ENCODE measurements around the gene CEP63.

The CEP63 gene

DNA sequence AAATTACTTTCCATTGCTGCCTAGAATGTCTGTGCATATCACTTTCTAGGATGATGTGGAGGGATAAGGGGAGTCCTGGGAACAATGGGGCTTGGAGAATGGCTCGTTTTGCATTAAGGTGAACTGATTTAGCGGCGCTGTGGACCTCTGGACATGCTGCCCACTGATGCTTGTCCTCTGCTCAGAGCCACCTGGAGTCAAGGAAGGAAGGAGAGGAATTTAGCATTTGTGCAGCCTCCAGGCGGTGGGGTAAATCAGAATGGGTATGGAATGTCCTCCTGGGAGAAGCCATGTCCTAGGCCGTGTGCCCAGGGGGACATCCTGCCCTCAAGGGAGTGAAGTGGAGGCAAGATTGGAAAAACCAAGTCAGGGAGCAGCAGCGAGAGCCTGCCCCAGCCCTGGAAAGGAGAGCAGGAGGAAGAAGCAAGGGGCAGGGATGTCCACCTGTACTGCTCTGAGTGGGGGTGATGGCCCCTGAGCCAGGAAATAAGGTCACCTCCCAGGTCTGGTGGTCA lies 127.2 kb downstream of the CEP63 start:
- H3K27me3 ChIP-seq (ENCODE audit: control insufficient read depth, insufficient read depth, low read length, poor library complexity, severe bottlenecking), result no peaks in the 10 kb centered on the region
- no peaks in the 10 kb centered on the region for H3K36me3 ChIP-seq (ENCODE audit: control insufficient read depth, insufficient read depth, low read length)
- 75 to 78% methylated on average over 6 of the region's 6 CpGs for WGBS, 2 experiments
- no peaks in the 10 kb centered on the region for H3K4me1 ChIP-seq (ENCODE audit: control insufficient read depth, insufficient read depth, low read length)
- no peaks in the 10 kb centered on the region for H3K9me3 ChIP-seq (ENCODE audit: control insufficient read depth, low read length)
- no peak overlapping the region for H3K27ac ChIP-seq (ENCODE audit: insufficient read depth, low read depth, low read length, poor library complexity, severe bottlenecking)
- no peak overlapping the region for H3K4me3 ChIP-seq (ENCODE audit: insufficient read depth, low read depth, low read length)

DNA sequence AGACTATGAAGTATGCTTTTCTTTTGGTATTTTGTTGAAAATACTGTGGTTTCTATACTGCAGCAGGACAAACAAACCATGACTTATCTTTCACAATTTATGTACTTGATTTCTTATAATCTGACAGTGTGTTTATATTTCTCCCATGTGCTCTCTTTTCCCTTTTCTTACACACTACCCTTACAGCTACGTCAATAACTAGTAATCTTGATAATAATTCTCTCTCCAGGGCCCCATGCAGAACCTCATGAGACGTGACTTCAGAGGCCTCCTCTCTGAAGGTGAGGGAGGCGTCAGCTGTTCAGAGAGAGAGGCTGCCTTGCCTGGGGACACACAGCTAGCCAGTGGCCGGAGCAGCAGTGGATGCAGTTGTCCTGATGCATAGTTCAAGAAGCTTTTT lies 129.1 kb downstream of the CEP63 start:
- 92 to 93% methylated on average over 4 of the region's 4 CpGs for WGBS, 2 experiments
- no peaks in the 10 kb centered on the region for H3K27me3 ChIP-seq (ENCODE audit: control insufficient read depth, insufficient read depth, low read length, poor library complexity, severe bottlenecking)

DNA sequence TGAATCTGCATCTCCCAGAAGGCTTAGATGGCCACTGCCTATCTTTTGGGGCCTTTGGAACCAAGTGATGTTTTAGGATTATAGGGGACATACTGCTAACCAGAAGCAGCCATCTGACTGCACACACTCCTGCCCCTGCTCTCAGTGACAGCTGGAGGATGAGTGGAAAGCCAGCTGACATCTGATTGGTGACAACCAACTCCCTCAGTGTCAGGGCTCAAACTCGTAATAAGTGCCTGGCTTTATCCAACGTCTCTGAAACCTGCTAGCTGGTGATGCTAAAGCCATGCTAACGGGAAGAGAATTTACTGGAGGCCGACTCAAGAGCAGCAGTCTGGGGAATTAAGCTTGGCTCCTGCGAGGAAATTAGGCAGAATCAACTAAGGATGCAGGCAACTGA lies 129.9 kb downstream of the CEP63 start:
- WGBS, 2 experiments, result 88 to 91% methylated on average over 5 of the region's 5 CpGs
- Histone ChIP-seq H3K27ac (ENCODE audit: insufficient read depth, low read depth, low read length, poor library complexity, severe bottlenecking) (no peak overlapping the region), H3K4me1 (ENCODE audit: control insufficient read depth, insufficient read depth, low read length) (peaks cover 18% of the 10 kb centered on the region), H3K27me3 (ENCODE audit: control insufficient read depth, insufficient read depth, low read length, poor library complexity, severe bottlenecking) (no peaks in the 10 kb centered on the region), H3K36me3 (ENCODE audit: control insufficient read depth, insufficient read depth, low read length) (no peaks in the 10 kb centered on the region), H3K4me3 (ENCODE audit: insufficient read depth, low read depth, low read length) (no peak overlapping the region), H3K9me3 (ENCODE audit: control insufficient read depth, low read length) (no peaks in the 10 kb centered on the region)

More for the DNA sequence above, 129.1 kb downstream of the CEP63 start:
- Histone ChIP-seq H3K27ac (ENCODE audit: insufficient read depth, low read depth, low read length, poor library complexity, severe bottlenecking) (no peak overlapping the region), H3K4me3 (ENCODE audit: insufficient read depth, low read depth, low read length) (no peak overlapping the region), H3K4me1 (ENCODE audit: control insufficient read depth, insufficient read depth, low read length) (peaks cover 16% of the 10 kb centered on the region), H3K9me3 (ENCODE audit: control insufficient read depth, low read length) (no peaks in the 10 kb centered on the region), H3K36me3 (ENCODE audit: control insufficient read depth, insufficient read depth, low read length) (no peaks in the 10 kb centered on the region)

DNA sequence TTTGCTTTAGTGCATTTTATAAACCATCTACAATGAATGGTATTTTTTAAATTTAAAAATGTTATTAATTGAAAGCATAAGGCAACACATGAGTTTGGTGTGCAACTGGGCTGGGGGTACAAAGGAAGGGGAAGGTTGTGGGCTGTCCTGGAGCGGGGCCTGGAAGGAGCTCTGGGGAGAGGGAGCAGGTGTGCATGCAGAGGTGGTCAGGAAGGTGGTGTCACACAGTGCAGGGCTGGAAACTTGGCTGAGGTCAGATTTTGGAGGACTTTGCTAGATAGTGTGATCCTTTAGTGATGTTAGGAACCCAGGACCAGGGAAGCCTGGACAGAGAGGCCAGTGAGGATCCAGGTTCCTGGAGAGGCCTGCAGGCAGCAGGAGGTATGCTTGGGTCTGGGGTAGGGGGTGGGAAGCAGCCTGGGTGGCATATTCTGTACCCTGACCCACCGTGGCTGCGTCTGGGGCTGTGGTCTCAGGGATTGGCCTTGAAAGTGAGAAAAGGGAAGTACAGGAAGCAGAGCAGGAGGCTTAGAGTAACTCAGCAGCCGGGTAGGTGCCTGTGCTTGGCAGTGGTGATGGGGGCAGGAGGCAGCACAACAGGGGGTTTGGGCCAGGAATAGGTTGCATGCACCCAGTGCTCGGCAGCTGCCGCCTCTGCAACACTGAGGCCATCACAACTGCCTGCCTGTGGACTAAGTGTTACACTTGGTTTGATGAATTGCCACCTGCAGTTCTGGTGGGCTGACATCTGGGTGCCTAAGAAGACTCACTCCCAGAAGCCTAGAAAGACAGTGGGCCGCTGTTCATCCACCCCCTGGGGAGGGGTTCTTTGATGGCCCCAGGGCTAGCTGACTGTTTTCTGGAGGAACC lies 132.0 kb downstream of the CEP63 start:
- Histone ChIP-seq H3K4me1 (ENCODE audit: control insufficient read depth, insufficient read depth, low read length) (peaks cover 18% of the 10 kb centered on the region), H3K36me3 (ENCODE audit: control insufficient read depth, insufficient read depth, low read length) (no peaks in the 10 kb centered on the region), H3K27ac (ENCODE audit: insufficient read depth, low read depth, low read length, poor library complexity, severe bottlenecking) (no peak overlapping the region), H3K9me3 (ENCODE audit: control insufficient read depth, low read length) (no peaks in the 10 kb centered on the region), H3K4me3 (ENCODE audit: insufficient read depth, low read depth, low read length) (no peak overlapping the region), H3K27me3 (ENCODE audit: control insufficient read depth, insufficient read depth, low read length, poor library complexity, severe bottlenecking) (no peaks in the 10 kb centered on the region)
- WGBS, 2 experiments, result 72 to 74% methylated on average over 7 of the region's 7 CpGs

DNA sequence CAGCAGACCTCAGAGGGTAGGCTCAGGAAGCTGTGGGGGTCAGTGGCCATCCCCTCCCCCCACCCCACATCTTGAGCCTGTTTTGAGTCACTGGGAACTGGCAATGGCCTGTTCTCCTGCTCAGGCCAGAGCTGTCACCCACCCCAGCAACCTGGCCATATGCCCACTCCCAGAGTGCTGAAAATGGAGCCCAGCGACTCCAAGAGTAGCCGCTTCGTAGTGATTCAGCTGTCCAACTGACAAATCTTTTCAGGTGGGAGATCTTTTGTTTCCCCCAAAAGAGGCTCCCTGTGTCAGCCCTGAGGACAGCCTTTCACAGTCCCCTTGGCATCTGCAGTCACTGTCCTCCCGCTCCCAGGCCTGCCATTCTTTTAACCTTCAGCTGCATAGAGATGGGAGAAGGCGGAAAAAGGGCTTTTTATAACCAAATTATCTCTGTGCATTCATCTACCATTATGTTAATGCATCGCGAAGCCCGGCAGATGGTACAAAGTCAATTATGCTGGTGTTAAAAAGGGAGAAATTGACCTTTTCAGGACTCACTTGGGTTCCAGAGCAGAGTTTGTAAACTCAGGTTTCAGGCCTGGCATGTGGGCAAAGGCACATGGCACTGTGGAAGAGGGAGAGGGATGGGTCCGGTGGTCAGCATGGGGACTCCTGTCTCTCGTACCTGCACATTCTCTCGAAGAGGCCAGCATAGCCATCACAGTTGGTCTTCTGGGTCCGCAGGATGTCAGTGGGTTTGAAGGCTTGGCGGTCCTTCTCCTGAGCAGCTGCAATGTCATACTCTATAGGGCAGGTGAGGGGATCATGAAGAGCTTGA lies 132.8 kb downstream of the CEP63 start:
- H3K27me3 ChIP-seq (ENCODE audit: control insufficient read depth, insufficient read depth, low read length, poor library complexity, severe bottlenecking), result no peaks in the 10 kb centered on the region
- H3K4me3 ChIP-seq (ENCODE audit: insufficient read depth, low read depth, low read length), result no peak overlapping the region
- H3K9me3 ChIP-seq (ENCODE audit: control insufficient read depth, low read length), result no peaks in the 10 kb centered on the region
- H3K4me1 ChIP-seq (ENCODE audit: control insufficient read depth, insufficient read depth, low read length), result peaks cover 18% of the 10 kb centered on the region
- WGBS, 2 experiments, result 87% methylated on average over 13 of the region's 13 CpGs
- H3K36me3 ChIP-seq (ENCODE audit: control insufficient read depth, insufficient read depth, low read length), result no peaks in the 10 kb centered on the region
- no peak overlapping the region for H3K27ac ChIP-seq (ENCODE audit: insufficient read depth, low read depth, low read length, poor library complexity, severe bottlenecking)

DNA sequence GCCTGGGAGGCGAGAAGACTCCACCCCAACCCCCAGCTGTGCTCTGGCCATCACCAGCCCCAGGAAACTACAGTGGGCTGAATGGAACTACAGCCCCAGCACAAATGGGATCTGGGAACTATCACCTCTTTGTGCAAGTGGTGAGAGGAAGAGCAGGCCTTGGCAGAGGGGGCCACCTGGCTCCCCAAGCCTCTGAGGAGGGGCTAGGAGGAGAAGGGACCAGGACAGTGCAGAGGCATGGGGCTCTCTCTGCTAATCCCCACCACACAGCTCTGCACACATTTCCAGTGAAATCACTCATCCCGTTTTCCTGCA lies 133.4 kb downstream of the CEP63 start:
- no peaks in the 10 kb centered on the region for H3K27me3 ChIP-seq (ENCODE audit: control insufficient read depth, insufficient read depth, low read length, poor library complexity, severe bottlenecking)
- no peak overlapping the region for H3K27ac ChIP-seq (ENCODE audit: insufficient read depth, low read depth, low read length, poor library complexity, severe bottlenecking)
- H3K4me3 ChIP-seq (ENCODE audit: insufficient read depth, low read depth, low read length), result no peak overlapping the region

DNA sequence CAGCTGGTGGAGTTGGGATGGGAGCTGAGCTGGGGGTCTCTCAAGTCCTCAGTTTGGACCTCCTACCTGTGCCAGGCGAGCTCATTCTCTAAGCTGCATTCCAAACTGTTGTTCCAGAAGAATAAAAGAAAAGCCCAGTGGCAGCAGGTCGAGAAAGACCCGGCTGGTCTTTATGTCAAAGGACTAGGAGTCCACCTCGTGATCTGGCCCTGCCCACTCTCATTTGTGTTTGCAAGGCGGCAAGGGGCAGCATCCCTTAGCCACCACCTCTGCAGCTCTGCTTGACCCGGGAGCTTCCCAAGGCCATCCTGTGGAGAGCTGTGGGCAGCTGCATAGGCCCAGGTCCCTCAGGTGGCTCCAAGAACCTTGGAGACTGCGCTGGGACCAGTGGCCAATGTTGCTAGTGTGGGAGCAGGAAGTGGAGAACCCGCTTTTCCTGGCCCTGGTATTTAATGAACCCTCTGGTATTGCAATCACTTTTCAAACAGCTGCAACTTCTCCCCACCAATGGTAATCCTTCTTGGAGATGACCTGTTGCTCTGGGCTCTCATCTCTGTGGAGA lies 134.1 kb downstream of the CEP63 start:
- no peak overlapping the region for H3K4me3 ChIP-seq (ENCODE audit: insufficient read depth, low read depth, low read length)
- H3K36me3 ChIP-seq (ENCODE audit: control insufficient read depth, insufficient read depth, low read length), result no peaks in the 10 kb centered on the region
- 78 to 79% methylated on average over 8 of the region's 8 CpGs for WGBS, 2 experiments
- H3K9me3 ChIP-seq (ENCODE audit: control insufficient read depth, low read length), result no peaks in the 10 kb centered on the region
- no peak overlapping the region for H3K27ac ChIP-seq (ENCODE audit: insufficient read depth, low read depth, low read length, poor library complexity, severe bottlenecking)
- peaks cover 18% of the 10 kb centered on the region for H3K4me1 ChIP-seq (ENCODE audit: control insufficient read depth, insufficient read depth, low read length)
- no peaks in the 10 kb centered on the region for H3K27me3 ChIP-seq (ENCODE audit: control insufficient read depth, insufficient read depth, low read length, poor library complexity, severe bottlenecking)

More for the DNA sequence above, 133.4 kb downstream of the CEP63 start:
- H3K4me1 ChIP-seq (ENCODE audit: control insufficient read depth, insufficient read depth, low read length), result peaks cover 18% of the 10 kb centered on the region
- 86 to 90% methylated on average over 2 of the region's 2 CpGs for WGBS, 2 experiments
- no peaks in the 10 kb centered on the region for H3K9me3 ChIP-seq (ENCODE audit: control insufficient read depth, low read length)
- H3K36me3 ChIP-seq (ENCODE audit: control insufficient read depth, insufficient read depth, low read length), result no peaks in the 10 kb centered on the region

DNA sequence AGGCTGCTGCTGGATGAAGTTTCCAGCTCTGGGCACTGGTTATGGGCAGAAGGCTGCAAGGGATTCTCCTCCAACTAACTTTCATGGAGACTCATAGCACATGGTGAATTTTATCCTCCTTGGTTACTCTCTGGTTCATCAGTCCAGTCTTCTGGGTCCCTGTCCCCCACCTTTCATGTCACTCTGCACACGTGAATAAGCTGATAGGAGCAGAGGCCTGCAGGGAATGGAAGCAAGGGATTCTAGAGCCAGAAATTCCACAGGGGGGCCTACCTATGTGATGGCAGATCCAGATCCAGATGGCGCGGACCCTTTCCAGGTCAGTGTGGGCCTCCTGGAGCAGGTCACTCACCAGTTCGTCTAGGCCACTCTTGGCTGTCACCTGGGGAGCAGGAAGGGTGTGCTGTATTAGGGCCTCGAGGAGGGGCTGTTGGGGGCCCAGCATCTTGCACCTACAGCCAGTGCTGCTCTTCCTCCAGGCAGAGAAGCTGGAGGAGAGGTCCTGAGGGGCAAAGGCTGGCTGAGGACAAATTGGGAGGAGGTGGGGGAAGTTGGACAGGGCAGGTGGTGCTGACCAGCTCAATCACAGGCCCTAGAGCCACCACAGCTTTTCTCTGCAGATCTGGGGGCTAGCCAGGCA lies 134.7 kb downstream of the CEP63 start:
- Histone ChIP-seq H3K27me3 (ENCODE audit: control insufficient read depth, insufficient read depth, low read length, poor library complexity, severe bottlenecking) (no peaks in the 10 kb centered on the region), H3K9me3 (ENCODE audit: control insufficient read depth, low read length) (no peaks in the 10 kb centered on the region), H3K27ac (ENCODE audit: insufficient read depth, low read depth, low read length, poor library complexity, severe bottlenecking) (no peak overlapping the region), H3K4me1 (ENCODE audit: control insufficient read depth, insufficient read depth, low read length) (peaks cover 18% of the 10 kb centered on the region), H3K36me3 (ENCODE audit: control insufficient read depth, insufficient read depth, low read length) (no peaks in the 10 kb centered on the region), H3K4me3 (ENCODE audit: insufficient read depth, low read depth, low read length) (no peak overlapping the region)
- 95 to 97% methylated on average over 5 of the region's 5 CpGs for WGBS, 2 experiments

DNA sequence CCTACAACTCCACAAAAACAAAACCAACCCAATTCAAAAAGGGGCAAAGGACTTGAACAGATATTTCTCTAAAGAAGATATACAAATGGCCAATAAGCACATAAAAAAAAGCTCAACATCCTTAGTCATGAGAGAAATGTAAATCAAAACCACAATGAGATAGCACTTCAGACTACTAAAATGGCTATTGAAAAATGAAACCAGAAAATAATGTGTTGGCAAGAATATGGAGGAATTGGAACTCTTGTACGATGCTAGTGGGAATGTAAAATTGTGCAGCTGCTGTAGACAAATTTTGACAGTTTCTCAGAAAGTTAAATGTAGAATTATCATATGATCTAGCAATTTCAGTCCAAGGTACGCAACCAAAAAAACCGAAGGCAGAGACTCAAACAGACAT lies 136.0 kb downstream of the CEP63 start:
- 84 to 98% methylated on average over 3 of the region's 3 CpGs for WGBS, 2 experiments
- Histone ChIP-seq H3K27ac (ENCODE audit: insufficient read depth, low read depth, low read length, poor library complexity, severe bottlenecking) (no peak overlapping the region), H3K4me3 (ENCODE audit: insufficient read depth, low read depth, low read length) (no peak overlapping the region), H3K4me1 (ENCODE audit: control insufficient read depth, insufficient read depth, low read length) (peaks cover 18% of the 10 kb centered on the region), H3K36me3 (ENCODE audit: control insufficient read depth, insufficient read depth, low read length) (no peaks in the 10 kb centered on the region), H3K27me3 (ENCODE audit: control insufficient read depth, insufficient read depth, low read length, poor library complexity, severe bottlenecking) (no peaks in the 10 kb centered on the region), H3K9me3 (ENCODE audit: control insufficient read depth, low read length) (no peaks in the 10 kb centered on the region)
